ENCODE measurements around the gene GORASP2. TPM values are rescaled to one million over a fixed set of nuclear protein-coding genes. Genes with fewer than 3 reads are reported as not detected.
A peak's percentile ranks its signal among the peaks of the same experiment; 100 is the strongest.

Gene GORASP2
- total RNA-seq (2022) (98.1 and 105 TPM in 2 replicates), Bru-seq, nascent RNA (percentile 96 among the genes with signal in this experiment), BruChase-seq, experiment 1, labeled RNA remaining after a 6-hour chase (percentile 87 among the genes with signal in this experiment), BruChase-seq, experiment 2, labeled RNA remaining after a 2-hour chase (percentile 88 among the genes with signal in this experiment)
- long read RNA-seq, transcript GORASP2-201 (10 exons, 3,173 nt), result major isoform, 226 of 260 reads
- long read RNA-seq, partial matches to known transcripts, result 3 of 260 reads
- long read RNA-seq, other reads (novel, unspliced or antisense), result 27 of 260 reads

- CTCF ChIA-PET, result interaction anchor here (0.6 to 2.1 kb wide), 13 partner anchors 9 to 758 kb away, joined by 3 to 5 read pairs (median 4); partner anchors contain the start of genes DCAF17, DYNC1I2, GAD1 and METTL8
- no TSS peak for BruUV-seq (replicated peaks)
- TF ChIP-seq CTCF (IDR thresholded peaks at IDR 0.05; ENCODE audit: unreplicated experiment), result peak; percentile 86
- peaks cover 24% of the 10 kb centered on the region for H3K4me1 Mint-ChIP-seq (ENCODE audit: low read depth, unreplicated experiment)
- peaks cover 39% of the 10 kb centered on the region for H3K36me3 Mint-ChIP-seq (ENCODE audit: insufficient read depth, unreplicated experiment)
- H3K4me3 Mint-ChIP-seq (ENCODE audit: low read depth, unreplicated experiment), result peak within 1 kb of the TSS; percentile 90
- H3K9me3 Mint-ChIP-seq (ENCODE audit: low read depth, unreplicated experiment), result no peaks in the 10 kb centered on the region
- intact Hi-C loops (cut with micrococcal nuclease; ENCODE audit: unreplicated experiment), result no loop called here
- peak within 1 kb of the TSS; percentile 92 for H3K27ac Mint-ChIP-seq (ENCODE audit: unreplicated experiment)
- H3K27me3 Mint-ChIP-seq (ENCODE audit: unreplicated experiment), result no peaks in the 10 kb centered on the region
- peak; percentile 97 for DNase-seq
Observed at GRCh38 chr2:170928824-170929685, at the start of gene GORASP2. TSS of gene GORASP2 (plus strand) at chr2:170929253. CDS start at chr2:170929341, 88 bp downstream.

GRCh38 chr2:170881840-170882239, 47.2 kb upstream of the GORASP2 start:
- CTCF ChIA-PET, result no interaction called here
- Mint-ChIP-seq H3K27me3 (ENCODE audit: unreplicated experiment) (peaks cover 56% of the 10 kb centered on the region), H3K27ac (ENCODE audit: unreplicated experiment) (no peak overlapping the region), H3K4me3 (ENCODE audit: low read depth, unreplicated experiment) (no peak overlapping the region), H3K4me1 (ENCODE audit: low read depth, unreplicated experiment) (no peaks in the 10 kb centered on the region), H3K36me3 (ENCODE audit: insufficient read depth, unreplicated experiment) (no peaks in the 10 kb centered on the region), H3K9me3 (ENCODE audit: low read depth, unreplicated experiment) (no peaks in the 10 kb centered on the region)
- intact Hi-C loops (cut with micrococcal nuclease; ENCODE audit: unreplicated experiment), result no loop called here
- no TSS peak for BruUV-seq (replicated peaks)
- no peak for DNase-seq
- no peak for TF ChIP-seq CTCF (IDR thresholded peaks at IDR 0.05; ENCODE audit: unreplicated experiment)

- no TSS peak for BruUV-seq (replicated peaks)
- Mint-ChIP-seq H3K27ac (ENCODE audit: unreplicated experiment) (no peak overlapping the region), H3K36me3 (ENCODE audit: insufficient read depth, unreplicated experiment) (no peaks in the 10 kb centered on the region), H3K4me3 (ENCODE audit: low read depth, unreplicated experiment) (no peak overlapping the region), H3K4me1 (ENCODE audit: low read depth, unreplicated experiment) (no peaks in the 10 kb centered on the region), H3K27me3 (ENCODE audit: unreplicated experiment) (peaks cover 62% of the 10 kb centered on the region), H3K9me3 (ENCODE audit: low read depth, unreplicated experiment) (no peaks in the 10 kb centered on the region)
- DNase-seq, result no peak
- CTCF ChIA-PET, result no interaction called here
- TF ChIP-seq CTCF (IDR thresholded peaks at IDR 0.05; ENCODE audit: unreplicated experiment), result no peak
- intact Hi-C loops (cut with micrococcal nuclease; ENCODE audit: unreplicated experiment), result no loop called here
Observed at GRCh38 chr2:170882758-170883157, 46.3 kb upstream of the GORASP2 start.

- no peak for DNase-seq
- Mint-ChIP-seq H3K36me3 (ENCODE audit: insufficient read depth, unreplicated experiment) (no peaks in the 10 kb centered on the region), H3K4me3 (ENCODE audit: low read depth, unreplicated experiment) (no peak overlapping the region), H3K9me3 (ENCODE audit: low read depth, unreplicated experiment) (no peaks in the 10 kb centered on the region), H3K27me3 (ENCODE audit: unreplicated experiment) (peaks cover 71% of the 10 kb centered on the region), H3K27ac (ENCODE audit: unreplicated experiment) (no peak overlapping the region), H3K4me1 (ENCODE audit: low read depth, unreplicated experiment) (no peaks in the 10 kb centered on the region)
- TF ChIP-seq CTCF (IDR thresholded peaks at IDR 0.05; ENCODE audit: unreplicated experiment), result no peak
- no TSS peak for BruUV-seq (replicated peaks)
- CTCF ChIA-PET, result no interaction called here
- intact Hi-C loops (cut with micrococcal nuclease; ENCODE audit: unreplicated experiment), result no loop called here
Observed at GRCh38 chr2:170883683-170884082, 45.4 kb upstream of the GORASP2 start.
